HepG2 (cell line): ENCODE measurements around the gene RNF13. TPM values are rescaled to one million over a fixed set of nuclear protein-coding genes. Genes with fewer than 3 reads are reported as not detected.
A peak's percentile ranks its signal among the peaks of the same experiment; 100 is the strongest.

ENCODE experiments used
- ARID5B ChIP-seq: IDR thresholded peaks from 2 replicates; pipeline ENCODE4 v1.4.0; 2020; ENCODE audit warnings: mild to moderate bottlenecking, missing genetic modification reagents
- FOXO4 ChIP-seq: sonication (generic); formaldehyde crosslinking; conservative IDR thresholded peaks from 2 replicates; pipeline ENCODE4 v1.8.1; 2023; ENCODE audit warnings: missing genetic modification reagents
- HNF1A ChIP-seq, 2 experiments: sonication (generic) in 1 of 2; formaldehyde crosslinking in 1 of 2; IDR thresholded peaks; 2 replicates each; pipeline versions ENCODE4 v1.4.0 to v1.6.1; 2016 to 2020; ENCODE audit warnings: borderline replicate concordance in 1 of 2, low read depth in 1 of 2, mild to moderate bottlenecking in 1 of 2, missing genetic modification reagents in 1 of 2
- NCOA1 ChIP-seq: sonication (generic); formaldehyde crosslinking; IDR thresholded peaks from 2 replicates; pipeline ENCODE4 v1.9.0; 2021; ENCODE audit warnings: missing genetic modification reagents
- RFX1 ChIP-seq: fragments of 450-650 bp; IDR thresholded peaks from 2 replicates; pipeline ENCODE4 v1.6.1; 2017
- TOE1 ChIP-seq: sonication (generic); formaldehyde crosslinking; IDR thresholded peaks from 2 replicates; pipeline ENCODE4 v1.4.0; 2020; ENCODE audit warnings: mild to moderate bottlenecking, missing genetic modification reagents
- ZNF543 ChIP-seq: sonication (generic); formaldehyde crosslinking; IDR thresholded peaks from 2 replicates; pipeline ENCODE4 v1.4.0; 2020; ENCODE audit warnings: mild to moderate bottlenecking, missing genetic modification reagents
- polyA plus RNA-seq, 8 experiments: library from polyadenylated mRNA; depleted of rRNA in 3 of 8; stranded (reverse) in 7 of 8; unstranded in 1 of 8; fragments of >200 nt; fragmentation: Illumina TruSeq in 4 of 8; extraction: Trizol in 4 of 8; gene quantifications; 2 replicates each; pipeline versions ENCODE4 v1.2.1 to v1.2.3, GENCODE V29; 2011 to 2016; ENCODE audit warnings: low read depth in 4 of 8, missing spikeins in 1 of 8, mixed read lengths in 1 of 8; ENCODE audit not compliant: insufficient read depth in 1 of 8
- total RNA-seq, 5 experiments: library from RNA; depleted of rRNA; stranded (reverse); fragments of >200 nt; fragmentation: Illumina TruSeq; extraction: Trizol; gene quantifications; 2 replicates each; pipeline ENCODE4 v1.2.3, GENCODE V29; 2016; ENCODE audit warnings: low read depth in 1 of 5

The RNF13 gene
- total and polyA plus RNA-seq, 2 of the 13 experiments (the other 11 are each of a cell fraction or from before 2014, with no cell fraction given), result 39.8 to 46.0 TPM

- TF ChIP-seq ARID5B (CRISPR knock-in tag) (no peak; the same call in 1 of the 2 replicates), TOE1 (peak; percentile 55; the same call in 1 of the 2 replicates), RFX1 (no peak), FOXO4 (CRISPR knock-in tag) (peak; percentile 90; the same call in 1 of the 2 replicates), NCOA1 (CRISPR knock-in tag) (no peak), HNF1A (IDR thresholded peaks at IDR 0.05; ENCODE audit: low read depth) (no peak), HNF1A (CRISPR knock-in tag; IDR thresholded peaks at IDR 0.05; ENCODE audit: borderline replicate concordance) (peak; percentile 24), ZNF543 (CRISPR knock-in tag) (0 out of 2 replicates have a peak, but pooled peaks have one; percentile 70)
Measured at GRCh38 chr3:149970716-149971402, 157.8 kb downstream of the RNF13 start, which contains the start of gene PFN2 (continued).
